ENCODE measurements around the gene TMEM79.
A peak's percentile ranks its signal among the peaks of the same experiment; 100 is the strongest.
"Not testable (repeated sequence)": the region's sequence is repeated elsewhere in the genome, so short reads cannot be mapped to it uniquely, and the experiment has no call there.

Gene TMEM79

DNA sequence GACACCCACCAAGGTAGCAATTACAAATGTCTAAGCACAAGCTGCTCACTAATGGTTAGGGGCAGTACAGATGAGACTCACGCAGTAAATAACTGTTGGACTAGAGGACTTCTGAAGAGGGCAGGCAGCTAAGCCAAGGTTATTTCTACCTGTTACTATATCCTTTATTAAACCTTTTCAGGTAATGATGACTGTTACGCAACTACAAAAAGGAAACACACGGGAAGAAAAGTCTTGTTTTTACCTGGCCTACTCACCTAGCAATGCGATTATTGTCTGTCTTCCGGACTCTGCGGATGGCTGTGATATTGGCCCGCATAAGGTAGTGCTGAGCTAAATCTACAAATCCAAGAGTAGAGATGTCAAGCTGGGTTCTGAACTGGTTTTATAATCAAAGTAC lies 32.8 kb downstream of the TMEM79 start:
- no peak for DNase-seq

DNA sequence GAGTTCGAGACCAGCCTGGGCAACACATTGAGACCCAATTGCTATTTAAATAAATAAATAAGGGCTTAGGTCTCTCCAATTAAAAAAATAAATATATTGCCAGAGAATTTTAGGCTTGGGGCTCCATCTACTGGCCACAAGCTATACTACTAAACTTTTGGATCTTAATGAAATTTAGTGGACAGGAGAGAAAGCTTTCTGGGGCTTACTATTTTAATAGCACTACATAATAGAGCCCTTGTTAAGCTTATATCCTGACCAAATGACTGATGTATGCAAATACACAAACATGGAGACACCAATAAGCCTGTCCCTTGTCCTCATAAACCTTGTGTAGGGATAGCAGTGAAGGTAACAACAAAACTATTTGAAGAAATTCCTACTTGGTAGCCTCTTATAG lies 35.5 kb downstream of the TMEM79 start:
- DNase-seq: no peak

DNA sequence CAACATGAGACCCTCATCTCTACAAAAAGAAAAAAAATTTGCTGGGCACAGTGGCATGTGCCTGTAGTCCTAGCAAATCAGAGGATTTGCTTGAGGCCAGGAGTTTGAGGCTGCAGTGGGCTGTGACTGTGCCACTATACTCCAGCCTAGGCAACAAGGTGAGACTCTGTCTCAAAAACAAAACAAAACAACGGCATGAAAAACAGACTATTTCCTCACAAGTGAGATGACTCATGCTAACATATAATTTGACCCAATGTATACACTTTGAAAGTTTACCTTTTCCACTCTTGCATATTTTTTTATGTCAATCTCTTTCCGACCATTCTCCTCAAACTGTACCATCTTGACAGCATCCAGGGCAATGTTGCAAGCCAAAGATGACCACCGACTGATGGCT lies 36.4 kb downstream of the TMEM79 start:
- DNase-seq: no peak

DNA sequence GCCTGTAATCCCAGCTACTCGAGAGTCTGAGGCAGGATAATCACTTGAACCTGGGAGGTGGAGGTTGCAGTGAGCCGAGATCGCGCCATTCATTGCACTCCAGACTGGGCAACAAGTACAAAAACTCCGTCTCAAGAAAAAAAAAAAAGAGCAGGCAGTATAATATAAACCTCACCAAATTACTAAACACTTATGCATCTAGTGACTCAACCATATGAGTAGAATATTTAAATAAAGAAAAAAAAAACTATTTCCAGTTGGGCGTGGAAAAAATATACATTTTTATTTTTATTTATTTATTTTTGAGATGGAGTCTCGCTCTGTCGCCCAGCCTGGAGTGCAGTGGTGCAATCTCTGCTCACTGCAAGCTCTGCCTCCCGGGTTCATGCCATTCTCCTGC lies 39.1 kb downstream of the TMEM79 start:
- DNase-seq: not testable (repeated sequence)

DNA sequence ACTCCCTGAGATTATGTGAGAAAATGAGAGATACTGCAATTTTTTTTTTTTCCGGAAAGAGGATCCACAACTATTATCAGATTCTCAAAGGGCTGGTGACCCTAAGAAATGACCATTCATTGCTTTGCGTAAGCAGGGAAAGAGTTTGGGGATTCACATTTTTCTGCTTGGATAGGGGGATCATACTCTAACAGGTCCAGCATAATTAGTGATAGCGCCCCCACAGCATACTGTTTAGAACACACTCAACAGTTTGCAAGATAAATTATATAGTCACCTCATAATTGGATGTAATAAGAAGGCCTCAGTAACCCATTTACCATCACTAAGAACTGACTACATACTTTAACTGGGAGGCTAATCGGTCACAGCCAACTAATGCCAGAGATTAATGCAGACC lies 52.1 kb downstream of the TMEM79 start:
- no peak for DNase-seq

DNA sequence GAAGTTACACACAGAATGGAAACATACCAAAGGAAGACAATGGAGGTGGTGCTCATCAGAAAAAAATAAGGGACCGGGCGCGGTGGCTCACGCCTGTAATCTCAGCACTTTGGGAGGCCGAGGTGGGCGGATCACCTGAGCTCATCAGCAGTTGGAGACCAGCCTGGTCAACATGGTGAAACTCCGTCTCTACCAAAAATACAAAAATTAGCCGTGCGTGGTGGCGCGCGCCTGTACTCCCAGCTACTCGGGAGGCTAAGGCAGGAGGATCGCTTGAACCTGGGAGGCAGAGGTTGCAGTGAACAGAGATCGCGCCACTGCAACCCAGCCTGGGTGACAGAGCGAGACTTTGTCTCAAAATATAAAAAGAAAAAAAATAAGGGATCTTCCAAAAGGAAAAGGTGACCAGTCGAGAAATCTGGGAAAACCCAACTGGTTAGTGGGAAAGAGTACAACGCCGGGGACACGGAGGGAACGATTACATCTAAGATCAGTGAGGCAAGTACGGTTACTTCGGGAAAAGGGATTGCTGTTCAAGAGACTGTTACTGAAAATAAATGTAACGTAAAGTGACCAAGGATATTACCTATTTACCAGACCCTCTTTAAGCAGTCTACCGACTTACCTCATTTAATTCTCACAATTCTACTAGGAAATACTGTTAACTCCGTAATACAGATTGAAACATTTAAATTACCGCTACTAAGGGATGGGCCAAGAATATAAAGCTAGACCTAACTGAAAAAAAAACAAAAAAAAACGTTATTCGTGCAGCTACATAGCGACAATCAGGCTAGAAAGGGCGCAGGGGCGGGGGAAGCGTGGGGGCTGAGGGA lies 53.1 kb downstream of the TMEM79 start:
- DNase-seq: no peak

GRCh38 chr1:156337888-156338179 lies 53.7 kb downstream of the TMEM79 start:
- no peak for DNase-seq

DNA sequence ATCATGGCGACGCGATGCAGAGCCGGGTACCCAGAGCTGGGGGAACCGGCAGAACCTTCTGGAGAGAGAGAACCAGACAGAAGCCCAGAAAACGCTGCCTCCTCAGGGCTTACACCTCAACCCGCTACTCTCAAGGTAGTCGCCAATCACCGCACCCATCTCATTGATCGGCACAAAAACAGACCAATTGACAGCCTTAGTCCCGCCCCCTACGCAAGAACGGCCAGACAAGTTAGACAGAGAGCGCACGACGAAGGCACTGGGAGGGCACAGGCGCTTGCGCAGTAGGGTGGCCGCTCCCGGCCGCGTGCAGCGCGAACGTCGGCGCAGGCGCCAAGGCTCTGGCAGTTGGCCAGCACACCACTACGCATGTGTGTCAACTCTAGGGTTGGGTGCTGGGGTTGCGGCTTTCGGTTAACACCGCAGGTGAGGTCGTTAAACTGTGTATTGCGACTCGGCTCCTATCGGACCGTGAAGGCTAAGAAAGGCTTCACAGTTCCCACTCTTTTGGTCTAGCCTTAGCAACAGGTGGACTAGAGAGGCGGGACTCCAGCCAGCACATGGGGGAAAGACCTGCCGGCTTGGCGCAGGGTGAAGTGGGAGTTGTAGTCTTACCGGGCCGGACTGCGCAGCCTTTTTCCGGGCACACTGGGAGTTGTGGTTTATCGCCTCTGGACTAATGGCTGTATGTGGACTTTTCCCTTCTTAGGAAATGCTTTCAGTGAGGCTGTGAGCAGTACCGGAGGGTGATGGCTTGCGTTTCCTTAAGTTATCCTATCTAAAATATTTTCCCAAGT lies 54.3 kb downstream of the TMEM79 start, which contains the start of the genes CCT3 and TSACC:
Gene CCT3 (minus strand): TSS at position 113 of the 797 bp plus-strand sequence. CDS start 108 bp downstream, at position 5.
Gene TSACC (plus strand): TSS at position 347 of the 797 bp plus-strand sequence. CDS start 1,232 bp downstream, outside the sequence.
- DNase-seq: peak; percentile 100
